ENCODE data around the gene SGPL1.

DNA sequence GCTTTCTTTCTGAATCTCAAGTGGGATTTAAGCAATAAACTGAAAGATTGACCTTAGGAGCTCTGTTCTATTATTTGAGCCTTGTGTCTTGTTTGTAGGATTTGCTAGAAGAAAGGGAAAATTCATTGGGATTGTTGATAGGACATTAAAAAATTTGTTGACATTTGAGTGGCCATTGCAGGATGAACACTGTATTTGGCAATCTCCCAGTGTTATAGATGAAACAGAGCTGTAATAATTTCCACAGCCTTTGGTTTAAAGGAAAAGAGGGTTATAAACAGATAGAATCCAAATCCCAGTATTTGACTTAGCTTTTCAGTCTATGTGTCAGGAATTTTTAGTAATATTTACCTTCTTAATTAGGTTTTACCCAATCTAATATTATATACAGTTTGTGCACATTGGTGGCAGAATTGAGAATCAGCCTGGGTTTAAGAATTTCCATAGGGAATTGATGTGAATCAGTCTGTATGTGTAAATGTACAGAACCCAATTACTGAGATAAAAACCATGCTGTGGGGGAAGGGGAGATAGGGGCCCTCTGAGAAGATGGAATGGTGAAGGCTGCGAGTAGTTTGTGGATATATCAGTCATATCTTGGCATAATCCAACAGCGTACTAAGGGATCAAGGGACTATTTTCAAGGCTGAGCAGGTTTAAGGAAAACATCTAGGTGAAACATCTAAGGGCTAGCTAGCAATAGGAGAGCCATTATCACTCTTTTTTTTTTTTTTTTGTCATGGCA, 6.5 kb downstream of the SGPL1 start:
- TF ChIP-seq POLR2A (IDR thresholded peaks at IDR 0.05): no peak
- TF ChIP-seq, protein P1, sequence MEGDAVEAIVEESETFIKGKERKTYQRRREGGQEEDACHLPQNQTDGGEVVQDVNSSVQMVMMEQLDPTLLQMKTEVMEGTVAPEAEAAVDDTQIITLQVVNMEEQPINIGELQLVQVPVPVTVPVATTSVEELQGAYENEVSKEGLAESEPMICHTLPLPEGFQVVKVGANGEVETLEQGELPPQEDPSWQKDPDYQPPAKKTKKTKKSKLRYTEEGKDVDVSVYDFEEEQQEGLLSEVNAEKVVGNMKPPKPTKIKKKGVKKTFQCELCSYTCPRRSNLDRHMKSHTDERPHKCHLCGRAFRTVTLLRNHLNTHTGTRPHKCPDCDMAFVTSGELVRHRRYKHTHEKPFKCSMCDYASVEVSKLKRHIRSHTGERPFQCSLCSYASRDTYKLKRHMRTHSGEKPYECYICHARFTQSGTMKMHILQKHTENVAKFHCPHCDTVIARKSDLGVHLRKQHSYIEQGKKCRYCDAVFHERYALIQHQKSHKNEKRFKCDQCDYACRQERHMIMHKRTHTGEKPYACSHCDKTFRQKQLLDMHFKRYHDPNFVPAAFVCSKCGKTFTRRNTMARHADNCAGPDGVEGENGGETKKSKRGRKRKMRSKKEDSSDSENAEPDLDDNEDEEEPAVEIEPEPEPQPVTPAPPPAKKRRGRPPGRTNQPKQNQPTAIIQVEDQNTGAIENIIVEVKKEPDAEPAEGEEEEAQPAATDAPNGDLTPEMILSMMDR (IDR thresholded peaks at IDR 0.05): no peak
